OCI-LY3 (cell line): Measurements from ENCODE around the gene TOLLIP.

ENCODE experiments used
- H2AFZ ChIP-seq: fragments of 200-600, 300-600 bp; shearing (Covaris generic); 2 replicates; pipeline ENCODE4 v1.6.0; 2014; ENCODE audit warnings: antibody characterized with exemption, low read depth, low read length
- H3K27ac ChIP-seq: fragments of 200-600, 300-600 bp; sonication (generic); 2 replicates; pipeline ENCODE4 v1.5.1; 2014; ENCODE audit warnings: mild to moderate bottlenecking, low read length, moderate library complexity, mixed read lengths
- H3K27me3 ChIP-seq: fragments of 200-600, 300-600 bp; sonication (generic); 2 replicates; pipeline ENCODE4 v1.6.1; 2014; ENCODE audit warnings: low read depth, low read length, mixed read lengths
- H3K36me3 ChIP-seq: fragments of 200-600, 300-600 bp; sonication (generic); replicated peaks from 2 replicates; pipeline ENCODE3; 2014; ENCODE audit warnings: low read depth, low read length, mixed read lengths
- H3K4me1 ChIP-seq: fragments of 300-600, 200-600 bp; sonication (generic); 2 replicates; pipeline ENCODE4 v1.6.1; 2014; ENCODE audit warnings: low read length, mixed read lengths
- H3K4me2 ChIP-seq: fragments of 200-600, 300-600 bp; sonication (generic); 2 replicates; pipeline ENCODE4 v1.6.1; 2014; ENCODE audit warnings: low read length, mixed read lengths
- H3K4me3 ChIP-seq: fragments of 300-600, 200-600 bp; sonication (generic); 2 replicates; pipeline ENCODE4 v1.5.1; 2014; ENCODE audit warnings: antibody characterized with exemption, mild to moderate bottlenecking, low read length, moderate library complexity
- H3K79me2 ChIP-seq: fragments of 300-600, 200-600 bp; shearing (Covaris generic); 2 replicates; pipeline ENCODE4 v1.6.1; 2014; ENCODE audit warnings: mild to moderate bottlenecking, low read length, mixed read lengths
- H3K9ac ChIP-seq: fragments of 300-600, 200-600 bp; shearing (Covaris generic); 2 replicates; pipeline ENCODE4 v1.6.0; 2014; ENCODE audit warnings: mild to moderate bottlenecking, low read length, moderate library complexity
- H3K9me3 ChIP-seq: fragments of 200-600, 300-600 bp; shearing (Covaris generic); 2 replicates; pipeline ENCODE4 v1.6.1; 2014; ENCODE audit warnings: low read length, mixed read lengths; ENCODE audit not compliant: insufficient read depth
- H4K20me1 ChIP-seq: fragments of 200-600, 300-600 bp; sonication (generic); 2 replicates; pipeline ENCODE4 v1.6.1; 2016; ENCODE audit warnings: low read length, mixed read lengths; ENCODE audit not compliant: insufficient read depth
- CTCF ChIP-seq: fragments of 200-600, 300-600 bp; sonication (generic); IDR thresholded peaks from 2 replicates; pipeline ENCODE4 v1.5.1; 2014; ENCODE audit warnings: antibody characterized with exemption, low read length, low read depth
- EZH2phosphoT487 ChIP-seq: fragments of 200-600 bp; shearing (Covaris generic); IDR thresholded peaks from 2 replicates; pipeline ENCODE4 v1.6.1; 2018; ENCODE audit warnings: antibody characterized with exemption, mixed run types, low read depth

Gene TOLLIP

GRCh38 chr11:1238767-1239595, 70.5 kb downstream of the TOLLIP start:
- H4K20me1 ChIP-seq, result no peaks in the 10 kb centered on the region
- H3K79me2 ChIP-seq, result no peaks in the 10 kb centered on the region
- no peak overlapping the region for H2AFZ ChIP-seq
- TF ChIP-seq EZH2phosphoT487 (no peak), CTCF (no peak)
- no peak overlapping the region for H3K4me2 ChIP-seq
- H3K36me3 ChIP-seq, result no peaks in the 10 kb centered on the region
- no peak overlapping the region for H3K27ac ChIP-seq
- H3K9me3 ChIP-seq, result no peaks in the 10 kb centered on the region
- H3K27me3 ChIP-seq, result no peaks in the 10 kb centered on the region
- H3K9ac ChIP-seq, result no peak overlapping the region
- no peaks in the 10 kb centered on the region for H3K4me1 ChIP-seq
- H3K4me3 ChIP-seq, result no peak overlapping the region

- Histone ChIP-seq H3K36me3 (no peaks in the 10 kb centered on the region), H3K4me3 (no peak overlapping the region), H2AFZ (no peak overlapping the region), H3K4me2 (no peak overlapping the region), H3K4me1 (no peaks in the 10 kb centered on the region), H3K27me3 (no peaks in the 10 kb centered on the region), H3K9me3 (no peaks in the 10 kb centered on the region), H3K27ac (no peak overlapping the region), H3K79me2 (no peaks in the 10 kb centered on the region), H4K20me1 (no peaks in the 10 kb centered on the region), H3K9ac (no peak overlapping the region)
- TF ChIP-seq CTCF, result no peak
- TF ChIP-seq EZH2phosphoT487, result no peak
Observed at GRCh38 chr11:1237851-1238250, 71.6 kb downstream of the TOLLIP start.

GRCh38 chr11:1237128-1237580, 72.3 kb downstream of the TOLLIP start:
- no peaks in the 10 kb centered on the region for H3K27me3 ChIP-seq
- no peak overlapping the region for H3K4me3 ChIP-seq
- no peak overlapping the region for H3K27ac ChIP-seq

More at GRCh38 chr11:1237128-1237580, 72.3 kb downstream of the TOLLIP start:
- no peaks in the 10 kb centered on the region for H4K20me1 ChIP-seq
- no peak overlapping the region for H2AFZ ChIP-seq
- no peak overlapping the region for H3K9ac ChIP-seq
- H3K4me2 ChIP-seq, result no peak overlapping the region
- TF ChIP-seq EZH2phosphoT487 (no peak), CTCF (no peak)
- H3K4me1 ChIP-seq, result no peaks in the 10 kb centered on the region
- H3K36me3 ChIP-seq, result no peaks in the 10 kb centered on the region
- H3K79me2 ChIP-seq, result no peaks in the 10 kb centered on the region
- no peaks in the 10 kb centered on the region for H3K9me3 ChIP-seq
